Stimulated activated CD4-positive, alpha-beta T cell treated with anti-CD3 and anti-CD28 coated beads, Interleukin-4, amount 100 ng/mL, for 4 hours (primary cell): ENCODE measurements around the gene GDA.
"Not testable (repeated sequence)": the region's sequence is repeated elsewhere in the genome, so short reads cannot be mapped to it uniquely, and the experiment has no call there.

Source experiments
- DNase-seq, 2 experiments: peaks; one replicate each; pipeline ENCODE4 v3.0.0-alpha.2; 2020

Gene GDA

GRCh38 chr9:72211047-72211446 is 61.8 kb downstream of the GDA start:
- DNase-seq, result no peak

- DNase-seq, result no peak
Measured at GRCh38 chr9:72213906-72214305, 64.7 kb downstream of the GDA start.

GRCh38 chr9:72217306-72217842 is 68.1 kb downstream of the GDA start:
- no peak for DNase-seq

DNA sequence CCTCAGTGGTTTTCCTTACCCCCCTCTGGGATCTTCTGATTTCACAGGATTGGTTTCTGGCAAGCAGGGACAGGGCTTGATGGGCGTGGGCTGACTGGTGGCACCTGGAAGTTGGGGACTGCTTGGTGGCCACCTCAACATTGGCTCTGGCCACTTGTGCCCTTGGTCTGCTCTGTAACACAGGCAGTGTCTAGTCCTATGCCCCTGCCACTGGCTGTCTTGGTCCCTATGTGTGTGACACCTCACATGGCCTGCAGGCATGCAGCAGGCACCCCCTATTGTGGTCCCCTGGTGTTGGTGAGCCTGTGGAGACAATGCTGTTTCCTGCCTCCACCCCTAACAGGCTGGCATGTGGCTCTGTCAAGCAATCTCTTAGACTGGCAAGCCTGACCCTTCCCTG is 71.3 kb downstream of the GDA start:
- no peak for DNase-seq

- DNase-seq, result no peak
Measured at GRCh38 chr9:72226146-72226812, 77.0 kb downstream of the GDA start.

DNA sequence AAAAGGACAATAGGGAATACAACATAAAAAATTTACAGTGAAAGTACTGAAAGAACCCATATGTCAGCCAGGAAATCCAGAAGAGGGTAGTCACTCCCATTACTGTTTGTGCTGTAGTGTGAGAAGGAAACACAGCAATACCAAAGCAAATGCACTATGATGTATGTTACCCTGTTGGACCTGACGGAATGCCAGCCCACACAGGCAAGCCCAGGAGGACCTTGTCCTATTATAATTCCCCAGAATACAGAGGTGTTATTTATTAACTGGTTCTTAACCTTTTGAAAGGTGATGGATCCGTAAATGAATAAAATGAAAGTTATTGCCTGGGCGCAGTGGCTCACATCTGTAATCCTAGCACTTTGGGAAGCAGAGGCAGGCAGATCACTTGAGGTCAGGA is 79.0 kb downstream of the GDA start:
- DNase-seq, result no peak

DNA sequence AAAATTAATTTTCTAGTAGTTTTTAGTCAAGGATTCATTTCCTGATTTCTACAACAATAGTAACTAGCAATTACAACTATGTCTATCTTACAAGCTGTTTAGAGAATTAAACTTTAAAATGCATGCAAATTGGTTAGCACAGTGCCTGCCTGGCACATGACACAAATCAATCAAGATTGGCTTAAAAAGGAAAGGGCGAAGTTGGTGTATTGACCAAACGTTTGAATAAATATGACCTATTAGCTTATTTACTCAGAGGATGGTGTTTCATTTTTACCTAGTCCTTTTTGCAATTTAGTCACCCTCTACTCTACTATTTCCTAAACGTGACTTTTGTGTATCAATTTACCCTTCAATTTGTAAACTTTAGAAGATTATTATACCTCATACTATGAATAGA is 83.5 kb downstream of the GDA start:
- no peak for DNase-seq

DNA sequence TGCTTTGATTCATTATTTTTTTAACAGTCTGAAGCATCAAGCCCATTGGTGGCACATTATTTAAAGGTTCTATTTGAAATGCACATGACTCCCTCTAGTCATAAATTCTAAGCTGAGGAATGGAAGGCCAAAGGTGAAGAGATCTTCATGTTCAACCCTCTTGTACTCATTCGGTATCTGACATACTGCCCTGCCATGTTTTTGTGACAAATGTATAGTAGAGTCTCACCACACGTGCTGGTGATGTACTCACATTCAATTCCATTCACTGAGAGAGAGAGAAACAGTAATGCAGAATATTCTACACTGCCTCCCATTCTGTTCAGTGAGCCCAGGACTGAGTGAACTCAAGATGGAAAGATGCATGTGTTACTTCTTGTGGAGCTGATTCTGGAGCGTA is 98.3 kb downstream of the GDA start:
- no peak for DNase-seq

DNA sequence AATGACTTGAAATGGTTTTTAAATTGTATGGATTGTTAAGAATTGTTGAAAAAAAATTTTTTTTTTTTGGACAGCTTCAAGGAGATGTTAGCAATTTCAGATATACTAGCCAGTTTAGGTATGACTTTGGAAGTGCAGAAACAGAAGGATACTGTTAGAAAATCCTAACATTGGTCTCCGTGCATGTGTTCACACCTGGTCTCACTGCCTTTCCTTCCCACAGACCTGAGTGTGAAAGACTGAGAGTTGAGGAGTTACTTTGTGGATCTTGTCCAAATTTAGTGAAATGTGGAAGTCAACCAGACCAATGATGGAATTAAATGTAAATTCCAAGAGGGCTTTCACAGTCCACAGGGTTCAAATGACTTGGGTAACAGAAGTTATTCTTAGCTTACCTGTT is 102.3 kb downstream of the GDA start:
- DNase-seq, result no peak

GRCh38 chr9:72254901-72255545 is 105.8 kb downstream of the GDA start:
- no peak for DNase-seq

GRCh38 chr9:72255569-72255968 is 106.3 kb downstream of the GDA start:
- DNase-seq, result no peak

GRCh38 chr9:72256931-72257330 is 107.7 kb downstream of the GDA start:
- DNase-seq, result no peak

DNA sequence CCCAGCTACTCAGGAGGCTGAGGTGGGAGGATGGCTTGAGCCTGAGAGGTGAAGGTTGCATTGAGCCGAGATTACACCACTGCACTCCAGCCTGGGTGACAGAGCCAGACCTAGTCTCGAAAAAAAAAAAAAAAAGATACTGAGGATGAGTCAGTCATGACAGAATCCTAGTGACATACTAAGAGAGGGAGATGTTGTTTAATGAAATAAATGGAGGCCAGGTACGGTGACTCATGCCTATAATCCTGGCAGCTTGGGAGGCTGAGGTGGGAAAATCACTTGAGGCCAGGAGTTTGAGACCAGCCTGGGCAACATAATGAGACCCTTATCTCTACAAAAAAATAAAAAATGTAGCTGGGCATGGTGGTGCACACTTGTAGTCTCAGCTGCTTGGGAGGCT is 108.6 kb downstream of the GDA start:
- DNase-seq, result no peak

DNA sequence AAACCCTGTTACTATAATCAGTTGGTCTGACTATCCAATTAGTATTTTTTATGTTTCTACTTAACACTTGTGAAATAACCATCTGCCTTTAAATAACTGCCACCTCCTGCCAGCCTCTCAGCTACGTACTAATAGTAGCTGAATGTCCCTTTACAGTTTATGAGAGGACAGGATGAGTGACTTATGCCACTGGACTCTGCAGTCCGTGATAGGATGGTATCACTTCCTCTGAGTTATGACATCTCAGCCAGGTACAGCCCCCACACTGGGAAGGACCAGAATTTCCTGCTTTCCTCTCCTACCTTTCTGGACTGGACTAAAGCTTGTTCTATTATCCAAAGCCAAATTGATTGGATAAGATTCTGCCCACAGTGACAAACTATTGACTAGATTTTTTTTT is 112.8 kb downstream of the GDA start:
- DNase-seq, result no peak

DNA sequence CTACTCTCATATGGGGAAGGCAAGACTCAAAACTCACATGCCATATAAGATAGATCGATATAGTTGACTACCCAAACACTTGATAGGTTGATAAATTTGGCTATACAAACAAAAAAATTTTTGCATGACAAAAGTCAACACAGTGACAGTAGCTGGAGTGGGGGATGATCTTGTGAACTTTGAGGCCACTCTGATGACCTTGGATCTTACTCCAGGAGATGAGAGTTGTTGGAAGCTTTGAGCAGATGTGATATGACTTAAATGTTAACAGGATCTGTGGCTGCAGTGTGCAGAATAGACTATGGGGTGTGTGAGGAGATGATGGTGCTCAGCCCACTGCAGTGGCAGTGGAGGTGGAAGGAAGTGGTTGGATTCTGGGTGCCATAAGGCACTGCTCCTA is 114.3 kb downstream of the GDA start:
- no peak for DNase-seq

- DNase-seq, result no peak
Measured at GRCh38 chr9:72268961-72269360, 119.7 kb downstream of the GDA start.

GRCh38 chr9:72270359-72270758 is 121.1 kb downstream of the GDA start:
- DNase-seq, result not testable (repeated sequence)

GRCh38 chr9:72271613-72272478 is 122.6 kb downstream of the GDA start:
- DNase-seq, result peak; percentile 7 to 17

GRCh38 chr9:72274441-72274840 is 125.2 kb downstream of the GDA start:
- DNase-seq, result no peak

- no peak for DNase-seq
Measured at GRCh38 chr9:72274916-72275315, 125.7 kb downstream of the GDA start.

GRCh38 chr9:72276429-72276828 is 127.2 kb downstream of the GDA start:
- no peak for DNase-seq

DNA sequence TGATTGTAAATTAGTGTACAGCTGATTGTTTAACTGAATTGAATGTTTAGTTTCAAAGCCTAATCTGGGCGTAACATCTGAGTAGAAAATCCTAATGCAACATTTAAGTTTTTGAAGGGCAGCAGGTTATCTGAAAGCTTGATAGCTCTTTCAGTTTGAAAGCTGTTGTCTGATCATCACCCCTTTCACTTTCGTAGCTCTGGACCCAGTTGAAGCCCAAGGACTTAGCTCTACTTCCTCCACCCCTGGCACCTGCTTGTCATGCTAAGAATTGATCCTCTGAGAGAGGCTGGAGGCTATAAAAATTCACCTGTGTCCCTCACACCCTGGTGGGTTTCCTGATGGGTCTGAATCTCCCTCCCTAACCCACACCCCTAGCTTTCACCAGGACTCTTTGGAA is 129.7 kb downstream of the GDA start:
- DNase-seq, result no peak

DNA sequence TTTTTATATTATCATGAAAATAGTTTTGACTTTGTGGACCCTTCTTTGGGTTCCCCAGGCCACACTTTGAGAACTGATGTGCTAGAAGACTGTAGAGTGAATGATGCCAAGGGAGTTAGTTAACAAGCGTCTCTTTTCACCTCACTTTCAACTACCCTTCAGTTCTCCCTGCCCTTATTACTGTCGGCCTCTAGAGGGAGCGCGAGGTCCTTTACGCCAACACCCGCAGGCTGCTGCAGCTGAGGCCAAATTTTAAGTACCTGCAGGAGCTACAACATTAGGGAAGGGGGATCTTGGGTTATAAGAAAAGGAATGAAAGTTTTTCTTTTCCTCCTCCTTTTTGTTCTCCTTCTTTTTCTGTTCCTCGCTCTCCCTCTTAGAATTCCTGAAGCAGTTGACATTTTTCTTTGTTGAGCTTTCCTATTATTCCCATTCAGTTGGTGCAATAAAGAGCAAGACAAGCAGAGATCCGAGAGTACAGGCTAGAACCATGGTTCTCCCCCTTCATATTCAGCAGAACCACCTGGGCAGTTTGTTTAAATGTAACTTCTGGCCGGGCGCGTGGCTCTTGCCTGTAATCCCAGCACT is 131.8 kb downstream of the GDA start:
- DNase-seq, result peak; percentile 59 to 62
